Measurements from ENCODE around the gene SERF2. TPM values are rescaled to one million over a fixed set of nuclear protein-coding genes. Genes with fewer than 3 reads are reported as not detected.

SERF2 gene
- total and polyA plus RNA-seq, 2 of the 13 experiments (the other 11 are each of a cell fraction or from before 2014, with no cell fraction given) = 811 to 1,257 TPM

DNA sequence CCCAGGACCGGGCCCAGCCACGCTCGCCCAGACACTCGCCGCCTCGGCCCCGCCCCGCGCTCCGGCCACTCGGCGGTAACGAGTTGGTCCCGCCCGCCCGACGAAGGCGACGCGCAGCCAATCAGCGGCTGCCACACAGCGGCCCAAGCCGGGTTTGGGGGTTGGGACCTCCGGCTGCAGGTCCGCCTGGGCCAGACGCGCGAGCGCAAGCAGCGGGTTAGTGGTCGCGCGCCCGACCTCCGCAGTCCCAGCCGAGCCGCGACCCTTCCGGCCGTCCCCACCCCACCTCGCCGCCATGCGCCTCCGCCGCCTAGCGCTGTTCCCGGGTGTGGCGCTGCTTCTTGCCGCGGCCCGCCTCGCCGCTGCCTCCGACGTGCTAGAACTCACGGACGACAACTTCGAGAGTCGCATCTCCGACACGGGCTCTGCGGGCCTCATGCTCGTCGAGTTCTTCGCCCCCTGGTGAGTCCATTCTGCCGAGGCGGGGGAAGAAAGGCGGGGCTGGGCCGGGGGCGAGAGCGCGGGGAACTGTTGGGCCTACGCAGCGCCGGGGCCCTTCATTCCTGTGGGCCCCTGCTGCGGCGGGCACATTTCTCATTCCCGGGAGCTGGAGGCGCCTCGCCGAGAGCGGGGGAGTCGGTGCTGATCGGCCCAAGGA is 45.7 kb upstream of the SERF2 start, which contains the start of gene PDIA3 (continued):
- TF ChIP-seq KMT2A (CRISPR knock-in tag; IDR thresholded peaks at IDR 0.05) (peak; percentile 82; the same call in 1 of the 2 replicates), PHF21A (CRISPR knock-in tag; IDR thresholded peaks at IDR 0.05) (peak; percentile 86), ZNF263 (CRISPR knock-in tag; IDR thresholded peaks at IDR 0.05) (0 out of 2 replicates have a peak, but pooled peaks have one; percentile 8), HNRNPK (IDR thresholded peaks at IDR 0.05; ENCODE audit: low read depth, low read length, poor library complexity, severe bottlenecking) (peak; percentile 65), ZMYM4 (CRISPR knock-in tag; IDR thresholded peaks at IDR 0.05) (peak; percentile 85), SP2 (CRISPR knock-in tag; IDR thresholded peaks at IDR 0.05) (peak; percentile 77)
- TF ChIP-seq, protein P1, sequence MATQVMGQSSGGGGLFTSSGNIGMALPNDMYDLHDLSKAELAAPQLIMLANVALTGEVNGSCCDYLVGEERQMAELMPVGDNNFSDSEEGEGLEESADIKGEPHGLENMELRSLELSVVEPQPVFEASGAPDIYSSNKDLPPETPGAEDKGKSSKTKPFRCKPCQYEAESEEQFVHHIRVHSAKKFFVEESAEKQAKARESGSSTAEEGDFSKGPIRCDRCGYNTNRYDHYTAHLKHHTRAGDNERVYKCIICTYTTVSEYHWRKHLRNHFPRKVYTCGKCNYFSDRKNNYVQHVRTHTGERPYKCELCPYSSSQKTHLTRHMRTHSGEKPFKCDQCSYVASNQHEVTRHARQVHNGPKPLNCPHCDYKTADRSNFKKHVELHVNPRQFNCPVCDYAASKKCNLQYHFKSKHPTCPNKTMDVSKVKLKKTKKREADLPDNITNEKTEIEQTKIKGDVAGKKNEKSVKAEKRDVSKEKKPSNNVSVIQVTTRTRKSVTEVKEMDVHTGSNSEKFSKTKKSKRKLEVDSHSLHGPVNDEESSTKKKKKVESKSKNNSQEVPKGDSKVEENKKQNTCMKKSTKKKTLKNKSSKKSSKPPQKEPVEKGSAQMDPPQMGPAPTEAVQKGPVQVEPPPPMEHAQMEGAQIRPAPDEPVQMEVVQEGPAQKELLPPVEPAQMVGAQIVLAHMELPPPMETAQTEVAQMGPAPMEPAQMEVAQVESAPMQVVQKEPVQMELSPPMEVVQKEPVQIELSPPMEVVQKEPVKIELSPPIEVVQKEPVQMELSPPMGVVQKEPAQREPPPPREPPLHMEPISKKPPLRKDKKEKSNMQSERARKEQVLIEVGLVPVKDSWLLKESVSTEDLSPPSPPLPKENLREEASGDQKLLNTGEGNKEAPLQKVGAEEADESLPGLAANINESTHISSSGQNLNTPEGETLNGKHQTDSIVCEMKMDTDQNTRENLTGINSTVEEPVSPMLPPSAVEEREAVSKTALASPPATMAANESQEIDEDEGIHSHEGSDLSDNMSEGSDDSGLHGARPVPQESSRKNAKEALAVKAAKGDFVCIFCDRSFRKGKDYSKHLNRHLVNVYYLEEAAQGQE (IDR thresholded peaks at IDR 0.05; ENCODE audit: borderline replicate concordance in 1 of 2, low read depth in 1 of 2, low read length in 2 of 2) = 0 out of 4 replicates have a peak, but pooled peaks of 1 of the 2 experiments have one; percentile 40
- TF ChIP-seq, protein P2, sequence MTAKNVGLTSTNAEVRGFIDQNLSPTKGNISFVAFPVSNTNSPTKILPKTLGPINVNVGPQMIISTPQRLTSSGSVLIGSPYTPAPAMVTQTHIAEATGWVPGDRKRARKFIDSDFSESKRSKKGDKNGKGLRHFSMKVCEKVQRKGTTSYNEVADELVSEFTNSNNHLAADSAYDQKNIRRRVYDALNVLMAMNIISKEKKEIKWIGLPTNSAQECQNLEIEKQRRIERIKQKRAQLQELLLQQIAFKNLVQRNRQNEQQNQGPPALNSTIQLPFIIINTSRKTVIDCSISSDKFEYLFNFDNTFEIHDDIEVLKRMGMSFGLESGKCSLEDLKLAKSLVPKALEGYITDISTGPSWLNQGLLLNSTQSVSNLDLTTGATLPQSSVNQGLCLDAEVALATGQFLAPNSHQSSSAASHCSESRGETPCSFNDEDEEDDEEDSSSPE (CRISPR knock-in tag; IDR thresholded peaks at IDR 0.05) = peak; percentile 70
- TF ChIP-seq, protein P3, sequence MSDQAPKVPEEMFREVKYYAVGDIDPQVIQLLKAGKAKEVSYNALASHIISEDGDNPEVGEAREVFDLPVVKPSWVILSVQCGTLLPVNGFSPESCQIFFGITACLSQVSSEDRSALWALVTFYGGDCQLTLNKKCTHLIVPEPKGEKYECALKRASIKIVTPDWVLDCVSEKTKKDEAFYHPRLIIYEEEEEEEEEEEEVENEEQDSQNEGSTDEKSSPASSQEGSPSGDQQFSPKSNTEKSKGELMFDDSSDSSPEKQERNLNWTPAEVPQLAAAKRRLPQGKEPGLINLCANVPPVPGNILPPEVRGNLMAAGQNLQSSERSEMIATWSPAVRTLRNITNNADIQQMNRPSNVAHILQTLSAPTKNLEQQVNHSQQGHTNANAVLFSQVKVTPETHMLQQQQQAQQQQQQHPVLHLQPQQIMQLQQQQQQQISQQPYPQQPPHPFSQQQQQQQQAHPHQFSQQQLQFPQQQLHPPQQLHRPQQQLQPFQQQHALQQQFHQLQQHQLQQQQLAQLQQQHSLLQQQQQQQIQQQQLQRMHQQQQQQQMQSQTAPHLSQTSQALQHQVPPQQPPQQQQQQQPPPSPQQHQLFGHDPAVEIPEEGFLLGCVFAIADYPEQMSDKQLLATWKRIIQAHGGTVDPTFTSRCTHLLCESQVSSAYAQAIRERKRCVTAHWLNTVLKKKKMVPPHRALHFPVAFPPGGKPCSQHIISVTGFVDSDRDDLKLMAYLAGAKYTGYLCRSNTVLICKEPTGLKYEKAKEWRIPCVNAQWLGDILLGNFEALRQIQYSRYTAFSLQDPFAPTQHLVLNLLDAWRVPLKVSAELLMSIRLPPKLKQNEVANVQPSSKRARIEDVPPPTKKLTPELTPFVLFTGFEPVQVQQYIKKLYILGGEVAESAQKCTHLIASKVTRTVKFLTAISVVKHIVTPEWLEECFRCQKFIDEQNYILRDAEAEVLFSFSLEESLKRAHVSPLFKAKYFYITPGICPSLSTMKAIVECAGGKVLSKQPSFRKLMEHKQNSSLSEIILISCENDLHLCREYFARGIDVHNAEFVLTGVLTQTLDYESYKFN (CRISPR knock-in tag; conservative IDR thresholded peaks at IDR 0.05) = peak; percentile 33; the same call in 1 of the 2 replicates

Data from HepG2 (cell line).